GM12892 (cell line): ENCODE data around the gene NEK8.

Source experiments
- POLR2A ChIP-seq: IDR thresholded peaks from 2 replicates; pipeline ENCODE4 v1.6.1; 2011; ENCODE audit warnings: low read depth, low read length, control low read depth
- POLR2AphosphoS5 ChIP-seq: IDR thresholded peaks from 2 replicates; pipeline ENCODE4 v1.6.1; 2011; ENCODE audit warnings: low read depth, low read length, control low read depth
- TAF1 ChIP-seq: IDR thresholded peaks from 2 replicates; pipeline ENCODE4 v1.6.1; 2011; ENCODE audit warnings: low read depth, mild to moderate bottlenecking, control low read depth, low read length, borderline replicate concordance

DNA sequence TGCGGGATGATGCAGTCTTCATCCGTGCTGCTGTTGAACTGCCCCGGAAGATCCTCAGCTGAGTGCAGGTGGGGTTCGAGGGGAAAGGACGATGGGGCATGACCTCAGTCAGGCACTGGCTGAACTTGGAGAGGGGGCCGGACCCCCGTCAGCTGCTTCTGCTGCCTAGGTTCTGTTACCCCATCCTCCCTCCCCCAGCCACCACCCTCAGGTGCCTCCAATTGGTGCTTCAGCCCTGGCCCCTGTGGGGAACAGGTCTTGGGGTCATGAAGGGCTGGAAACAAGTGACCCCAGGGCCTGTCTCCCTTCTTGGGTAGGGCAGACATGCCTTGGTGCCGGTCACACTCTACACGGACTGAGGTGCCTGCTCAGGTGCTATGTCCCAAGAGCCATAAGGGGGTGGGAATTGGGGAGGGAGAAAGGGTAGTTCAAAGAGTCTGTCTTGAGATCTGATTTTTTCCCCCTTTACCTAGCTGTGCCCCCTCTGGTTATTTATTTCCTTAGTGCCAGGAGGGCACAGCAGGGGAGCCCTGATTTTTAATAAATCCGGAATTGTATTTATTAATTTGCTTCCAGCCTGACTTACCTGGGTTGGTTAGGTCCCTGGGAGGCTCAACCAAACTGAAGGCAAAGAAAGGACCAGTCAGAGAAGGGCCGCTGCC, 21.1 kb downstream of the NEK8 start:
- TF ChIP-seq POLR2AphosphoS5 = no peak; the same call in 1 of the 2 replicates
- no peak for TF ChIP-seq POLR2A
- no peak for TF ChIP-seq TAF1
